Hepatocyte (in vitro differentiated cells): ENCODE measurements around the gene FGF2. TPM values are rescaled to one million over a fixed set of nuclear protein-coding genes. Genes with fewer than 3 reads are reported as not detected.

Experiments used
- DNase-seq: peaks from one replicate; pipeline ENCODE4 v3.0.0-alpha.2; 2016; ENCODE audit warnings: low spot score
- H2AFZ ChIP-seq: fragments of 200-600 bp; sonication (generic); 2 replicates; pipeline ENCODE4 v1.6.0; 2016; ENCODE audit warnings: antibody characterized with exemption, mild to moderate bottlenecking
- H3K27ac ChIP-seq: fragments of 200-600 bp; sonication (generic); 2 replicates; pipeline ENCODE4 v1.5.1; 2016; ENCODE audit warnings: mild to moderate bottlenecking
- H3K27me3 ChIP-seq: fragments of 200-600 bp; sonication (generic); 2 replicates; pipeline ENCODE4 v1.6.1; 2016
- H3K36me3 ChIP-seq: fragments of 200-600 bp; sonication (generic); replicated peaks from 2 replicates; pipeline ENCODE4 v1.5.1; 2016; ENCODE audit warnings: low read depth; ENCODE audit not compliant: insufficient read depth
- H3K4me1 ChIP-seq: fragments of 200-600 bp; sonication (generic); 2 replicates; pipeline ENCODE4 v1.5.1; 2016; ENCODE audit warnings: mild to moderate bottlenecking, moderate library complexity; ENCODE audit not compliant: insufficient read depth
- H3K4me2 ChIP-seq: fragments of 200-600 bp; sonication (generic); 2 replicates; pipeline ENCODE4 v1.6.0; 2016
- H3K4me3 ChIP-seq: fragments of 200-600 bp; sonication (generic); 2 replicates; pipeline ENCODE4 v1.5.1; 2016; ENCODE audit warnings: mild to moderate bottlenecking
- H3K79me2 ChIP-seq: fragments of 200-600 bp; sonication (generic); 2 replicates; pipeline ENCODE4 v1.6.0; 2017; ENCODE audit warnings: mild to moderate bottlenecking
- H3K9me2 ChIP-seq: fragments of 200-600 bp; sonication (generic); replicated peaks from 2 replicates; pipeline ENCODE4 v1.6.0; 2017; ENCODE audit warnings: mild to moderate bottlenecking; ENCODE audit not compliant: insufficient read depth
- H3K9me3 ChIP-seq: fragments of 200-600 bp; sonication (generic); 2 replicates; pipeline ENCODE4 v1.5.1; 2016; ENCODE audit warnings: low read depth, mild to moderate bottlenecking
- H4K20me1 ChIP-seq: fragments of 200-600 bp; sonication (generic); 2 replicates; pipeline ENCODE4 v1.6.0; 2016; ENCODE audit warnings: mild to moderate bottlenecking; ENCODE audit not compliant: insufficient read depth, poor library complexity, severe bottlenecking
- EZH2 ChIP-seq: fragments of 200-600 bp; sonication (generic); IDR thresholded peaks from 2 replicates; pipeline ENCODE4 v1.6.1; 2016; ENCODE audit warnings: antibody characterized with exemption, mild to moderate bottlenecking, borderline replicate concordance
- EZH2phosphoT487 ChIP-seq: fragments of 200-600 bp; sonication (generic); IDR thresholded peaks from one replicate; pipeline ENCODE4 v1.6.1; 2018; ENCODE audit warnings: antibody characterized with exemption, mild to moderate bottlenecking, low read depth, moderate library complexity; ENCODE audit not compliant: unreplicated experiment, severe bottlenecking
- WGBS: methylation state at CpG from one replicate; pipeline ENCODE4 v1.1.6; 2016; ENCODE audit warnings: low lambda C conversion rate; ENCODE audit errors: missing lambda C conversion rate; 5-methylcytosine and 5-hydroxymethylcytosine counted together
- polyA plus RNA-seq: library from polyadenylated mRNA; unstranded; fragments of >200 nt; fragmentation: Nextera tagmentation; extraction: Ambion mirVana; gene quantifications from 2 replicates; pipeline ENCODE4 v1.2.1, GENCODE V29; 2016
- total RNA-seq: library from RNA; depleted of rRNA; stranded (reverse); fragments of >200 nt; gene quantifications from 2 replicates; pipeline ENCODE4 v1.2.3, GENCODE V29; 2014
- TF ChIP-seq, protein P1 (sequence below): fragments of 200-600 bp; sonication (generic); IDR thresholded peaks from 2 replicates; pipeline ENCODE4 v1.5.1; 2016; ENCODE audit warnings: antibody characterized with exemption, mild to moderate bottlenecking; ENCODE audit not compliant: poor library complexity

Gene FGF2
- total and polyA plus RNA-seq, 2 experiments from 2014 or later, result 3.9 to 9.7 TPM

DNA sequence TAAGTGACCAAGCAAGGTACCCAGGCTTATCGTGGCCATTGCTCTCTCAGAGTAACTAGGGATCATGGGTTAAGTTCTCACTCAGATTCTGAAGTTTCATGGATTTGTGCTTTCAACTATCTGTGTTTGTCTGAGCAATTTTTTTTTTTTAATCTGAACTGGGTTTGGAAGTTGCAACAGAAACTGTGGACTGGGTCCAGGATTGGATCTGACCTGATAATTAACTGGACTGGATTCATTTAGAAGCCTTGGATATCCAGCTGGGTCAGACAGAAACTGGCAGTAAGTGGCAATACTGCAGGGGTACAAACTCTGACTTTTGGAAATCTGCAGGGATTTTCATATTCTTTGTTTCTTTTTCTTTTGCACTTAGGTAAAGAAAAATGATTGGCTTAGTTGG, 38.7 kb upstream of the FGF2 start:
- Histone ChIP-seq H2AFZ (no peak overlapping the region), H3K4me2 (no peak overlapping the region), H3K9me3 (no peaks in the 10 kb centered on the region), H4K20me1 (no peaks in the 10 kb centered on the region), H3K9me2 (no peaks in the 10 kb centered on the region), H3K4me3 (no peak overlapping the region), H3K27ac (no peak overlapping the region), H3K4me1 (peaks cover 8% of the 10 kb centered on the region), H3K36me3 (no peaks in the 10 kb centered on the region), H3K27me3 (no peaks in the 10 kb centered on the region), H3K79me2 (no peaks in the 10 kb centered on the region)
- no peak for DNase-seq
- WGBS, result 68% methylated on average over 1 of the region's 1 CpG
- TF ChIP-seq EZH2, result no peak
- no peak for TF ChIP-seq EZH2phosphoT487
- TF ChIP-seq, protein P1, sequence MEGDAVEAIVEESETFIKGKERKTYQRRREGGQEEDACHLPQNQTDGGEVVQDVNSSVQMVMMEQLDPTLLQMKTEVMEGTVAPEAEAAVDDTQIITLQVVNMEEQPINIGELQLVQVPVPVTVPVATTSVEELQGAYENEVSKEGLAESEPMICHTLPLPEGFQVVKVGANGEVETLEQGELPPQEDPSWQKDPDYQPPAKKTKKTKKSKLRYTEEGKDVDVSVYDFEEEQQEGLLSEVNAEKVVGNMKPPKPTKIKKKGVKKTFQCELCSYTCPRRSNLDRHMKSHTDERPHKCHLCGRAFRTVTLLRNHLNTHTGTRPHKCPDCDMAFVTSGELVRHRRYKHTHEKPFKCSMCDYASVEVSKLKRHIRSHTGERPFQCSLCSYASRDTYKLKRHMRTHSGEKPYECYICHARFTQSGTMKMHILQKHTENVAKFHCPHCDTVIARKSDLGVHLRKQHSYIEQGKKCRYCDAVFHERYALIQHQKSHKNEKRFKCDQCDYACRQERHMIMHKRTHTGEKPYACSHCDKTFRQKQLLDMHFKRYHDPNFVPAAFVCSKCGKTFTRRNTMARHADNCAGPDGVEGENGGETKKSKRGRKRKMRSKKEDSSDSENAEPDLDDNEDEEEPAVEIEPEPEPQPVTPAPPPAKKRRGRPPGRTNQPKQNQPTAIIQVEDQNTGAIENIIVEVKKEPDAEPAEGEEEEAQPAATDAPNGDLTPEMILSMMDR, result no peak

DNA sequence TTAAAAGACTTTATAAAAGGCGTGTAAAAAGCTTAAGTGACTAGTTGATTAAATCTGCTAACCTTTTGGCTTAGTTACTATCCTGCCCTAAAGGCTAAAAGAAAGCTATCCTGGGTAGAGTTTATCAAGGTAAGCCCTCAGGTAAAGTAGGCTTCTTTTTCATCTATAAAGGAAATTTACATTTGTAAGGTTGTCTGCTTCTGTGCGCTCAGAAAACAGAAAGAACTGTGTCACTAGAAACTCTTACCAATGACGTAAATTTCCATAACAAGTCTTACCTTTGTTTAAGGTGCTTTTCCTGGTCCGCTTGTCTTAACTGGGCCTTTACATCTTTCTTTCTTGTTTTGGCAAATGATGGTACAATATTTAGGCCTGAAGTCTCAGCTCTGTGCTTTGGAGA, 37.7 kb upstream of the FGF2 start:
- H3K27me3 ChIP-seq, result no peaks in the 10 kb centered on the region
- no peaks in the 10 kb centered on the region for H3K9me2 ChIP-seq
- no peak overlapping the region for H3K27ac ChIP-seq
- H4K20me1 ChIP-seq, result no peaks in the 10 kb centered on the region
- TF ChIP-seq, protein P1, result no peak
- TF ChIP-seq EZH2phosphoT487 (no peak), EZH2 (no peak)
- no peak for DNase-seq
- no peaks in the 10 kb centered on the region for H3K36me3 ChIP-seq
- no peak overlapping the region for H3K4me3 ChIP-seq
- no peaks in the 10 kb centered on the region for H3K4me1 ChIP-seq
- no peak overlapping the region for H2AFZ ChIP-seq
- no peak overlapping the region for H3K4me2 ChIP-seq
- 88% methylated on average over 4 of the region's 4 CpGs for WGBS
- no peaks in the 10 kb centered on the region for H3K9me3 ChIP-seq
- no peaks in the 10 kb centered on the region for H3K79me2 ChIP-seq

DNA sequence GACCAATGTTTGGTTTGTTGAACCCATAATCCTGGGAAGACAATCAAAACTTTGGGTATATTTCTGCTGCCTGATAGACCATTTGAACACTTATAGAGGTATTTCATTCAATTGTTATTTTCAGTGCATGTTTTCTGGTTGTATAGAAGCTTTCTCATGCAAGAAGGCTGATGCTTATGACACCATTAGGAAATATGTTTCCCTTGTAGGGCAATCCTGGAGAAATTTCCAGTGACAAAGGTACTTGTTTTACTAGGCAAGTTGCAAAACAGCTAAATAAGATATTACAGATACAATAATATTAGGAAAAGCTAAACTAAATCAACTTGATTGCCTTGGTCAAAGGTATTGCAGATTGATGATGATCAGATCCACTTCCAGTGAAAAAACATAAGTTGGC, 32.8 kb upstream of the FGF2 start:
- Histone ChIP-seq H3K4me1 (peaks cover 3% of the 10 kb centered on the region), H4K20me1 (no peaks in the 10 kb centered on the region), H3K9me3 (no peaks in the 10 kb centered on the region), H3K4me2 (no peak overlapping the region), H3K27ac (no peak overlapping the region), H3K9me2 (no peaks in the 10 kb centered on the region), H3K36me3 (no peaks in the 10 kb centered on the region), H2AFZ (no peak overlapping the region), H3K79me2 (no peaks in the 10 kb centered on the region), H3K27me3 (no peaks in the 10 kb centered on the region), H3K4me3 (no peak overlapping the region)
- DNase-seq, result no peak
- TF ChIP-seq EZH2 (no peak), EZH2phosphoT487 (no peak)
- TF ChIP-seq, protein P1, result no peak

DNA sequence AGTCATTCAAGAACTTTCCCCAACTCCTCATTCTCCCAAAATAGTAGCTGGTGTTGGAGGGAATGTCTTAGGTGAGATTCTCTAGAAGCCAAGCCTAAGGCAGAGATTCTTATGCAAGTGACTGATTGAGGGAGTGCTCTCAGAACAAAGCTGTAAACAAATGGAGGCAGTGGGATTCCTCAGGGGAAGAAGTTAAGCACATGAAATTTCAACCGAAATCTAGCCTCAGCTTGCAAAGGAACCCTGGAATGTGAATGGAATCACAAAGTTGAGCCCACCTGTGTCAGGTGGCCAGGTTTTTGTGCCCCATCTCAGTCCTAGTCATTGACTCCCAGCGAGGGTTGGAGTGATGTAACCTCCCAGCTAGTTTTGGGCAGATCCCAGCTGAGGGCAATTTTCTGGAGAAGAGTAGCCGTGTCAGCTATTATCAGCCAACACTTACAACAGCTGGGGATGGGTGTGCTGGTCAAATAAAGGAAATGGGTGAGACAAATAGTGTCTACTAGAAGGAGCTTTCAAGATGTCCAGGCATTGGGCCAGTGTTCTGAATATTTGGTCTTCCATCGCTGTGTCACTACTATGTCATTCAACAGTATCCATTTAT, 29.7 kb upstream of the FGF2 start:
- 82% methylated on average over 4 of the region's 4 CpGs for WGBS
- H3K9me3 ChIP-seq, result no peaks in the 10 kb centered on the region
- no peaks in the 10 kb centered on the region for H3K9me2 ChIP-seq
- no peak for DNase-seq
- peak overlapping the region; percentile 85 for H3K27ac ChIP-seq
- no peaks in the 10 kb centered on the region for H3K36me3 ChIP-seq
- no peaks in the 10 kb centered on the region for H3K27me3 ChIP-seq
- H3K4me1 ChIP-seq, result peaks cover 3% of the 10 kb centered on the region
- no peak overlapping the region for H3K4me3 ChIP-seq
- no peak overlapping the region for H2AFZ ChIP-seq
- no peak for TF ChIP-seq EZH2phosphoT487
- TF ChIP-seq, protein P1, result no peak
- H4K20me1 ChIP-seq, result no peaks in the 10 kb centered on the region
- H3K4me2 ChIP-seq, result no peak overlapping the region
- H3K79me2 ChIP-seq, result no peaks in the 10 kb centered on the region
